SH-SY5Y (cell line): ENCODE results near the gene ZBTB1.

Experiments
- GATA2 ChIP-seq: IDR thresholded peaks from 2 replicates; pipeline ENCODE4 v1.6.1; 2011; ENCODE audit warnings: mild to moderate bottlenecking, low read depth, low read length
- GATA3 ChIP-seq: IDR thresholded peaks from 2 replicates; pipeline ENCODE4 v1.6.1; 2011; ENCODE audit warnings: low read depth, mild to moderate bottlenecking, low read length, moderate library complexity

ZBTB1 gene

DNA sequence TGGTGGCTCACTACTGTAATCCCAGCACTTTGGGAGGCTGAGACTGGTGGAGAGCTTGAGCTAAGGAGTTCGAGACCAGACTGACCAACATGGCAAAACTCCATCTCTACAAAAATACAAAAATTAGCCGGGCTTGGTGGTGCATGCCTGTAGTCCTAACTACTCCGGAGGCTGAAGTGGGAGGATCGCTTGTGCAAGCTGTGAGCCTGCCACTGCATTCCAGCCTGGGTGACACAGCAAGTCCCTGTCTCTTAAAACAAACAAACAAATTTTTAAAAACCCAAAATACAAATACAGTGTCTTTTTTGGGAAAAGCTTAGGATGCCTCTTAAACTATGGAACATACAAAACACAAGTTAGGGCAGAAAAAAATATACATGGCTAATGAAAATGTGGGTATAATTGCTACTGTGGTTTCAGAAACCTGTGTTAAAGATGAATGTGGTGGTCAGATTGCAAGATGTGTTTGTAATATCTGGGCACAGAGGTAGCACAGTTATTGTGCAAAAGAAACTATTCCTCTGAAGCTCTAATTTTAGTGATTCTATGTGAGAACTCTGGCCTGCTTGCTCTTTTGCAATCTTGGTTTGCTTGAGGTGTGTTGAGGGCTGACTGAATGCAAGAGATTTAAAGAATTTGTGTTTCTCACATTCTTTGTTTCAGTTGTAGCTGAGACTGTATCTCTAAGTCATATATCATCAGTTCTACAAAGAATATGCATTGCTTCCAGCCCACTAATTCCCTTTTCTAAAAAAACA lies 32.1 kb downstream of the ZBTB1 start:
- TF ChIP-seq GATA3 (no peak), GATA2 (no peak)

GRCh38 chr14:64540208-64541202 lies 35.9 kb downstream of the ZBTB1 start, which contains the start of gene HSPA2:
HSPA2 (plus strand) TSS chr14:64540741; CDS start chr14:64540850, 109 bp downstream.
- TF ChIP-seq GATA2 (no peak), GATA3 (no peak)

- TF ChIP-seq GATA2, result no peak
These were observed 36.8 kb downstream of the ZBTB1 start for GRCh38 chr14:64541261-64541971.

- no peak for TF ChIP-seq GATA3
- no peak for TF ChIP-seq GATA2
These were observed 37.6 kb downstream of the ZBTB1 start for GRCh38 chr14:64541972-64542835.

DNA sequence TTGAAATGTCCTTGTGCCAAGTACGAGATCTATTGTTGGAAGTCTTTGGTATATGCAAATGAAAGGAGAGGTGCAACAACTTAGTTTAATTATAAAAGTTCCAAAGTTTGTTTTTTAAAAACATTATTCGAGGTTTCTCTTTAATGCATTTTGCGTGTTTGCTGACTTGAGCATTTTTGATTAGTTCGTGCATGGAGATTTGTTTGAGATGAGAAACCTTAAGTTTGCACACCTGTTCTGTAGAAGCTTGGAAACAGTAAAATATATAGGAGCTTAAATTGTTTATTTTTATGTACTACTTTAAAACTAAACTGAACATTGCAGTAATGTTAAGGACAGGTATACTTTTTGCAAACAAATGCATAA lies 38.2 kb downstream of the ZBTB1 start:
- TF ChIP-seq GATA2, result no peak
- TF ChIP-seq GATA3, result no peak

GRCh38 chr14:64544607-64545312 lies 40.2 kb downstream of the ZBTB1 start:
- TF ChIP-seq GATA2, result no peak

DNA sequence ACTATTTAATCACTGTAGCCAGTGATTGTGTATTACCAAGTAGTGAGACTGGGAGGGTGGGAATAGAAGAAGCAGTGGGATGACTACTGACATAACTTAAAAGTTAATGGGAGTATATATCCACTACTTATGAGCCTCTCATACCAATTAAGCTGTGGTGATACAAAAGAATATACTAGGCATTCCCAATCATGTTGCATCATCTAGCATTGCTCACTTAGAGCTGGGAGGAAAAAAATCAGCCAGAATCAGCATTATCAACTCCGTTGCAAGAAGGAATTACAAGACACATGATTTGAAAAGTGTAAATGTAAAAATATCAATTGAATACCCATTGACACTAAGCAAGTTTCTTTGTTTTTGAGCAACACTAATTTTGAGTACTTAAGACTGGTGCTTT lies 44.4 kb downstream of the ZBTB1 start:
- TF ChIP-seq GATA3 (no peak), GATA2 (no peak)

DNA sequence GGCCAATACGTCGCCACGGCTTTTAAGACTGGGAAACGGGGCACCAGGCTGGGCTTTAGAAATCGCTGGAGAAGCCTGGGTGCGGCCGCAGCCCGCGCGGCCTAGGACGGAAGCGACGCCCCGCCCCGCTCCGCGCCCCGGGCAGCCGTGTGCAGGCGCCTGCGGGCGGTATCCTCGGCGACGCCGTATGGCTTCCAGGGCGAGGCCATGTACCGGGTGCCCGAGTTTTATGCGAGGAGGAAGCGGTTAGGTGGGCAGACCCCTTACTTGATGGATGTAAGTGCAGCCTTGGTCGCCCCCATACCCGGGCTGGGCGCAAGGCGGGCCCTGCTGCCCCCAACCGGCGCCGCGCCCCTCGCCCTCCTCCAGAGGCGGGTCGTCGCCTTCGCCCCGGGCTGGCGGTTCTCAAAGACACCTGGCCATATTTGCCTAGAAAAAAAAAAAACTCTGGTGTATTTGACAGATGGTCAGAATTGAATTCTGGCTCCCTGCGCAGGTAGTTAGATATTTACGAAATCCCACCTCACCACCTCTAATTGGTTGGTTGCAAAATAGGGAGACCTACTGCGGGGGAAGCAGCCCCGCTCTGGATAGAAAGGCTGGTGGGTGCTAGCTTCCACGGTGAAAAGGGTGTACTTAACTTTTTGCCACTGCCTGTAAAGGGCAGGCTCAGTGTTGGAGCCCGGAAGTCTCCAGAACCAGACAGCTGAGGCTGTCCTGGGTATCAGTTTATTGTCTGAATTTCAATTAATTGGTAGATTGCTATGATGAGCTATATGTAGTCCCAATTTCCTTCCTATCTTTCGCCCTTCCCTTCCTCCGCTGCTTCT lies 45.4 kb downstream of the ZBTB1 start, which contains the start of gene PPP1R36:
Gene PPP1R36 (plus strand): TSS at position 171 of the 830 bp plus-strand sequence. CDS start 37 bp downstream, at position 208.
- TF ChIP-seq GATA2, result no peak
- no peak for TF ChIP-seq GATA3

DNA sequence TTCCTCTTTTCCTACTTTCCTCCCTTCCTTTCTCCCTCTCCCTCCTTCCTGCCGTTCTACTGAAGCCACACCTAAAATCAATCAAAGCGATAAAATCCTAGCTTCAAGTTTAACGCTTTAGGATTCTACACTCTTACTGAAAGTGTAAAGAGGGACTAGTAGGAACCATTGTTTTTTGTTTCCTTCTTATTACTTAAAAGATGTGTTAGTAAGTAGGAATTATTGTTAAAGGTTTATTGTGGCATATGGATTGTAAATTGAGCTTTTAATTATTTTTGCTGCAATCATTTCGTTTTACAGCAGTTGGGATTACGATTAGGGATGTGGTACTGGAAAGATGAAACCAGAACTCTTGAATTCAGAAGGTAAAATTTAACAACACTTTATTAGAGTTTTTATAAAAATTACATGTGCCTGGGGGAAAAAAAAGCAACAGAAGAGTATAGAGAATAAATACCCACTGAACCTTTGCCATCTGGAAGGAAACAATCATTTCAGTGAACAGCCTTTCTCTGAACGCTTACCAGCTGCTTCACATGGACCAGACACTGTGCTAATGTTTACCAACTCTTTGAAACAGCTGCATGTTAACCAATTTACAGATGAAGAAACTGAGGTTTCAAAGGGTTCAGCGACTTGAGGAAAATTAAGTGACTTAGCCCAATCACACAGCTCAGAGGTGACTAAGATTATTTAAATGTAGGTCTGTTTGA lies 46.2 kb downstream of the ZBTB1 start:
- TF ChIP-seq GATA2 (no peak), GATA3 (no peak)

GRCh38 chr14:64554556-64554955 lies 50.0 kb downstream of the ZBTB1 start:
- TF ChIP-seq GATA3 (no peak), GATA2 (no peak)

DNA sequence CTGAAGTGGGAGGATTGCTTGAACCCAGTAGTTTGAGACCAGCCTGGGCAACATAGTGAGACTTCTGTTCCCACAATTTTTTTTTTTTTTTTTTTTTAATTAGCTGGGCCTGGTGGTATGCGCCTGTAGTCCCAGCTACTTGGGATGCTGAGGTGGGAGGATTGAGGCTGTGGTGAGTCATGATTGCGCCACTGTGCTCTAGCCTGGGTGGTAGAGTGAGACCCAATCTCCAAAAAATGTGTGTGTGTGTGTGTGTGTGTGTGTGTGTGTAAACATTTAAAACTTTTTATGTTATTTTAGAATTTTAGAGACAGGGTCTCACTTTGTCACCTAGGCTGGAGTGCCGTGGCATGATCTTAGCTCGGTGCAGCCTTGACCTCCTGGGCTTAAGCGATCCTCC lies 52.0 kb downstream of the ZBTB1 start:
- TF ChIP-seq GATA3 (no peak), GATA2 (no peak)

DNA sequence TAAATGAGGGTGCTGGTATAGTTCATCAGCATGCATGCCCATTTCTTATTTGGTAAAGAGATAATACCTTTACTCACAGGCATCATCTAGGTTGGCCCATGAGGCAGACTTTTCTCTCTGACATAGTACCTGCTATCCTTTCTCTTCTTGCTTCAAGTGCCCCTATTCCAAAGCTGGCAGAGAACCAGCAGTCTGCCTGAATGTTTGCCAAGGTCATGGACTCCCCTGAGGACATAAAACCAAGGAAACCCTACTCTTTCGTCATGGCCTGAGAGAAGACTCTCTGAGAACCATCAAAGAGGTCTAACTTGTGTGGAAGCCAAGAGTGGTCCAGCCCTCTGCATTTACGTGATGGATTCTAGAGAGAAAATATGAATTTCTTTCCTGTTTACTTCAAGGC lies 57.1 kb downstream of the ZBTB1 start:
- no peak for TF ChIP-seq GATA3
- TF ChIP-seq GATA2, result no peak
